GM18526 (cell line): Measurements from ENCODE around the gene FRY.

ENCODE experiments used
- POLR2A ChIP-seq: IDR thresholded peaks from 3 replicates; pipeline ENCODE4 v1.6.1; 2011; ENCODE audit not compliant: insufficient read length; ENCODE audit errors: extremely low read depth

Gene FRY

DNA sequence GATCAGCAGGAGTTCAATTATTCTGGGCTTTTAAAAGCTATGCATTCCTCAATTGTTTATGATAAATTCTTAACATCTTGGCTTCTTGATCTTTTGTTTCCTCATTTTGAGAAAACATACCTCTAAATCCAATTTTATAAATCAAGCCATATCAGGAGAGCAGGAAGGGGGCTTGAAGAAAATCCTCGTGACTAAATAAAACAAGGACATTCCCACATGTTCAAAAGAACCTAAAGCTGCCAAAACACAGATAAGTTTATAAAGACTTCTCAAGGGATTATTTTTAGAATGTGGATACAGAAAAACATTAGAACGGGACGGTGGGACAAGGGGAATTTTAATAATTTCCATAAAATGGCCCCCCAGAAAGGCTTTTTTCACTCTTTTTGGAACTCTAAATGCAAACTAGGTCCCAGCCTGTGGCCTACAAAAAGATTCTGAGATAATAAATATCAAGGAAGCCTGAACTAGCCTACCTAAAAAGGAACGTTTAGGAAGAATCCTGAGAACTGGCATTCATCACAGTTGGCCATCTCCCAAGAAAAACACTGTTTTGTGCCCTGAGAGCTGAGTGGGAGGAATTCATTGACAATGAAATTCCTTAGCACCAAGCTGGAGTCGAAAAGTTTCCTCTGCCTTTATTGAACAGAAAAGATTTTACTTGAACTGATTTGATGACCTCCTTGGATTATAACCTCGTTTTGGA is 253.5 kb downstream of the FRY start:
- no peak for TF ChIP-seq POLR2A

DNA sequence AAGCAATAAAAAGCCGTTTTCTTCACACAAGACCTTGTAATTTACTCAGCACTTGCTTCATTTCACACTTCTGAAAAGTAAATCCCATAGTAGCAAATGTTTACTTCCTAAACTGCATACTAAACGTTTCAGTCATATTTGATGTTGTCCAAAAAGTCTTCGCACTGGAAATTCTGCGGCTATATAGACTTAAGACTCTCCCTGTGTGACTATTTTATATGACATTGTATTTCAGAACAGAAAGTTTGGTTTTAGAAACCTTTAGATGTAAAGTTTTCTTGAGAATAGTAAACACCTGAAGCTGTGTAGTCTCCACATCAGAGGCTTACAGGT is 254.0 kb downstream of the FRY start:
- TF ChIP-seq POLR2A: no peak

DNA sequence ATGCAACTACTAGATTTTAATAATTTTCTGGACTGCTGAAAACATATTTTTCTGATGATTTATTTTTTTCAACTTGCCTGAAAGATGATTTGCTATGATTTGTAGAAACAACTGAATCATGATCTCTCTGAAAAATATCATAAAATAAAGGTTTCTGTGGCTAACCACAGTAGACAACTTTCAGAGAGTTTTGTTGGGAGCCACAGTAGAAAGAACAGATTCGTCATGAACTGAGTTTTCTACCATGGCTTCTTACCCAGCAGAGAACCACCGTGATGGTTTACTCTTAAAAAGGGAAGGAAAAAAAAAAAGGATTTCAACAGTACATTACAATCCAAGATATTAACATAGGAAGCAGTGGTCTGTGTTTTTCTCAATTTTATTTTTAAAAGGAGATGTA is 265.6 kb downstream of the FRY start:
- no peak for TF ChIP-seq POLR2A

DNA sequence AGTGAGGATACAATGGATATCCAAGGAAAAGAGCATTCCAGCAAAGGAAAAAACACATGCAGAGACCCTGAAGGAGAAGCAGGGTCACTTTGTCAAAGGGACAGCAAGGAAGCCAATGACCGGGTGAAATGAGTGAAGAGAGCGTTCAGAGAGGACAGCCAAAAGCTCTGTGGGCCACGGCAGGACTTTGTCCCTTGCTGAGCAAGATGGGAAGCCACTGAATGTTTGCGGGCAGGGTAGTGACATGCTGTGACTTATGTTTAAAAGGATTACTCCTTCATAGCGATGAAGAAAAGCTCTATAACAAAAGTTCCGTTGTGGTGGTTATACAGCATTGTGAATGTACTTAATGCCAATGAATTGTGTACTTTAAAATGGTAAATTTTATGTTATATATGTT is 267.1 kb downstream of the FRY start:
- no peak for TF ChIP-seq POLR2A

DNA sequence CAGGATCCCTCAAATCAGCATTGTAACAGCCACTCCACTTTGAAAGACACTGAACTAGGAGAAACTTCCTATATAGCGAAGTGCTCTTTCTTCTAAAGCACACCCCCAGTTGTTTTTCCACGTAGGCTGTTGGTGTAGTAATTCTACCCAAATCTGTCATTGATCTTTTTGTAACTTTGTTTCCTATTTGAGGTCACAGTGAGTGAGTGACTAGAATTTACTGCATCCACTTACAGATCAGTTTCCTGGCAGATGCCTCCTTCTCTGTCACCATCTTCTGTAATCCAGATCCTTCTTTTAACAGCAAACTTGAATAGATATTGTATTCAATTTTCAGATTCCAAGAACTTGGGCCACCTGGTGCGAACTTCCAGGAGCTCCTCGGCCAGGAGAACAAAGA is 268.3 kb downstream of the FRY start:
- TF ChIP-seq POLR2A: no peak

DNA sequence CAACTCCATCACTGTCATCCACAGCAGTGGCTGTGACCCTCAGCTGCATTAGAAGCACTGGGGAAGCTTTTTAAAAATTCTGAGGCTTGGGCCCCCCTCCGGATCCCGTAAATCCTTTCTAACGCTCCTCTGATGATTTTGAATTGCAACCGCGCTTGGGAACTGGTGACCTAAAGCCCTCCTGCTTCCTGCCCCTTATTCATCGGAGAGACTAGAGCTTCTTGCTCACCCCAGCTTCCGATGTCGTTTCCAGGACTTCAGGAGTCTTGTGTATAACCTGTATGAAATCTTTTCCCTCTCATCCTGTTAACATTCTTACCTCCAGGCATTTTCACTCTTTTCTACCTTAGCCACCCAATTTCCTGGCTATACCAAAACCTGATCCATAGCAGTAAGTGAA is 268.8 kb downstream of the FRY start:
- TF ChIP-seq POLR2A: no peak

DNA sequence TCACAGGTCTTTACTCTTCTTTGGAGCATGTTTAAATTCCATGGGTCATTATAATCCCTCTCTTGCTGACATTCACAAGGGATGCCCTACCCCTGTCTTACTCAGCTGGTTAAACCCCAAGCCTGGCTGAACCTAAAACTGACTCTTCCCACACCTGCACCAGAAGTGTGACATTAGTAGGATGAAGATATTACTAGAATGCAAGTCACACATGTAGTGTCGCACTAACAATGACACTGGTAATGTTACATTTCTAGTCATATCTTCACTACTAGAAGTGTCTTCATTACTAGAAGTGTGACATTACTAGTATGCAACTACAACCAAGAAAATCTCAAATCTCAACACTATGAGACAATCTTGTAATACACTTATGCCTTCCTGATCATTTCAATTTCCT is 269.3 kb downstream of the FRY start:
- no peak for TF ChIP-seq POLR2A

DNA sequence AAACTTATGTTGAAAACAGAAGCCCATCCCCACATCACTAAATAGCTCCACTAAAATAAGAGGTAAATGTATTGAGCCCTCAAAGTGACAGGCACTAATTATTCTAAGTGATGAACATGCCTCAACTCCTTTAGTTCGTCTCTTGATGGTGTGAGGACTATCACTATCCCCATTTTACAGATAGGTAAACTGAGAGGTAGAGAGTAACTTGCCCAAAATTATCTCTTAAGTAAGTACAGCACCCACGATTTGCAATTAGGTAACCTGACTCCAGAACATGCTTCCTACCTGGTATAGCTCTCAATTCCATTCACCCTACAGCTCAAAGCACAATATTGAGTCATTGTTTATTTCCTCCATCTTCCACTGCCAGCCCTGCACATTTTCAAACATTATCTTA is 270.9 kb downstream of the FRY start:
- no peak for TF ChIP-seq POLR2A

DNA sequence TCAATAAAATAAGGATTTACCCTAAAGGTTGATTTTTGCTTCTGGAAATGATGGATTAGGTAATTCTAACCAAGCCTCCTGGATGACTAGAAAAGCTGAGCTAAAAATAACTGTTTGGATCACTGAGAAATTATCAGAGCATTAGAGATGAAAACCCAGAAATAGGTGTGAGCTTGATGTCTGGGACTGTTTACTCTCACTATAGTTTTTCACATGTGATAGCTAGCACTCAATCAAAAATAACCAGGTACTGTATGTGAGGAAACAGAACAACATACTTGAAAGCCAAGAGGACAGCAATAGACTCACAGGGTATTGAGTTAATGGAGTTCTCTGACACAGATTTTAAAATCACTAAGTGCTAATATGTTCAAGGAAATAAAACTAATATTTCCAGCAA is 274.1 kb downstream of the FRY start:
- no peak for TF ChIP-seq POLR2A

DNA sequence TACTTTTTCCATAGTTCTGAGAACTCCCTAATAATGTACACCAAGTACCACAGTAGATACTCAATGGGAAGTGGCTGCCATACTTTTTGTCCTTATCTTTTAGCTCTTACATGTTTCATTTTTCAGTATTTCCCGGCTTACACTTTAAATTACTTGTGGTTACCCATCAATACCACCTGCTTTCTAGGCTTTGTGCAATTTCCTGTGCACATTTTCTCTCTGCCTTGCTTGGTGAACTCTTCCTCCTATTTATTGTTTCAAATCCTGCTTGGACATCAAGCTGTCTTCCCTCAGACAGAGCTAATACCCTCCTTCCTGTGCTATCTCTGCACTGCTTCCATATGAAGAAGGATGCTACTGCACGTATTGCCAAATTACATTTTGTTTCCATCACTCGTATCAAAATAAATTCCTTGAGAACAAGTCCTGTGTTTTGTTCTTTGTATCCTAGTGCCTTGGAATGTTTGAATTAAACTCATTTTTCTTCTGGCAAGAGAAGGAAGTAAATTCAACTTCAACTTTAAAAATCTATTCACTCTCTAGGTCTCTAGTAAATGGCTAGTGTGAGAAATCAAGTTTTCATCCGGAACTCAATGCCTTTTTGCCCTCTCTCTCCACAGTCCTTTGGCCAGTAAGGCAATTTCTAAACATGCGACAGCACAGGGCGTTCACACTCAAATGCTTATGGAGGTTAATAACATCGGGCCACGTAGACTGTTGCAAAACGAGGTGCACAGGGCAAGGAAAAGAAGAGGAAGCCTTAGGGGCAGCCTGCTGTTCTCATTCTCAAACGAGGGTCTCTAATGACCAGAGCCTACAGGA is 277.9 kb downstream of the FRY start:
- TF ChIP-seq POLR2A: no peak

DNA sequence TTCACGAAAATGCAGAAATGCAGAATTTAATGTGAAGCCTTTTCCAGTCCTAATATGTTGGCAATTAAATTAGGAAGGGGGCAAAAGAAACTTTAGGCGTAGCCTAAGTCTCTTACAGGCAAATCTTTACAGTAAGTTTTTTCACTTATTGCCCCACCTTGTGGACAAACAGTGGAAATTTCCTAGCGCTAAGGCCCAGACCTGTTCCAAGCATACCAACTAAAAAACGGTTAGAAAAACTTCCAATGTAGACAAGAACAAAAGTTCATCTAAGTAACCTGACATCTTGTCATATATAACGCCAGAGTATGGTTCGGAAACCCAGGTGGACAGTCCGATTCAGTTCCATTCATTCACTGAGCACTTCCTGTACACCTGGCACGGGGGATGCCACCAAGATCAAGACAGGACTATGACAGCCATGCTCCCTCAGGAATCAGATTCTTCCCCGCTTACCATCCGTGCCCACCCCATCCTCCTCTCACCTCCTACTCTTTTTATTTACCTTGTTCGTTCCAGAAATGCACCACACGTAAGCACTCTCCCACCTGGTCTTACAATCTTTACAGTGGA is 278.6 kb downstream of the FRY start:
- no peak for TF ChIP-seq POLR2A

DNA sequence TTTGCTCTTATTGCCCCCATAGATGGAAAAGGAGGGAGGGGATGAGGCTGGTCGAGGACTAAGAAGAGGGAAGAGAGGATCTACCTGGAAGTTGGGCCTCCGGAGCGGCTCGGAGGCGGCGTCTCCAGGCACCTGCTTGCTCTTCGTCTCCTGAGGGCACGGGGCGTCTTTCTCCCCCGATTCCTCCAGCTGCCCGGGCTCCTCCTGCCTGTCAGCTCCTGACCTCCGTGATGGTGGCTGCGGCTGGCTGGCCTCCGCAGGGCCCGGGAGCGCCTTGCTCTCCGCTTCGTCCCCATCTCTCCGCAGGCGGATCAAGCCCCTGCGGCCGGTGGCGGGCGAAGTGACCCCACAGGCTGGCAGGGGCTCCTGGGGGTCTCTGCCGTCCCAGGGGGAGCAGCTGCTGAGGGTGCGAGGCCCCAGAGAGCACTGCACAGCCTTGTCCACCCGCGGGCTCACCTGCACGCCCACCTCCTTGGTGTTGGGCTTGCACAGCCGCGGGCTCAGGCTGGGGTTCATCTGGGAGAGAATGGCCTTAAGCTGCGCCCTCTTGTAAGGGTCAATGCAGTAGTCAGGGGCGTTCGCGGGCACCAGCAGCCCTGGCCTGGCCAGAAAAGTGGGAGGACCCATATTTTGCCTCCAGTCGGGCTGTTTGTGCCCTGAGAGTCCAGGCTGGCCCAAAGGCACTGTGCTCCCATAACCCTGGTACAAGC is 279.8 kb downstream of the FRY start:
- TF ChIP-seq POLR2A: no peak

DNA sequence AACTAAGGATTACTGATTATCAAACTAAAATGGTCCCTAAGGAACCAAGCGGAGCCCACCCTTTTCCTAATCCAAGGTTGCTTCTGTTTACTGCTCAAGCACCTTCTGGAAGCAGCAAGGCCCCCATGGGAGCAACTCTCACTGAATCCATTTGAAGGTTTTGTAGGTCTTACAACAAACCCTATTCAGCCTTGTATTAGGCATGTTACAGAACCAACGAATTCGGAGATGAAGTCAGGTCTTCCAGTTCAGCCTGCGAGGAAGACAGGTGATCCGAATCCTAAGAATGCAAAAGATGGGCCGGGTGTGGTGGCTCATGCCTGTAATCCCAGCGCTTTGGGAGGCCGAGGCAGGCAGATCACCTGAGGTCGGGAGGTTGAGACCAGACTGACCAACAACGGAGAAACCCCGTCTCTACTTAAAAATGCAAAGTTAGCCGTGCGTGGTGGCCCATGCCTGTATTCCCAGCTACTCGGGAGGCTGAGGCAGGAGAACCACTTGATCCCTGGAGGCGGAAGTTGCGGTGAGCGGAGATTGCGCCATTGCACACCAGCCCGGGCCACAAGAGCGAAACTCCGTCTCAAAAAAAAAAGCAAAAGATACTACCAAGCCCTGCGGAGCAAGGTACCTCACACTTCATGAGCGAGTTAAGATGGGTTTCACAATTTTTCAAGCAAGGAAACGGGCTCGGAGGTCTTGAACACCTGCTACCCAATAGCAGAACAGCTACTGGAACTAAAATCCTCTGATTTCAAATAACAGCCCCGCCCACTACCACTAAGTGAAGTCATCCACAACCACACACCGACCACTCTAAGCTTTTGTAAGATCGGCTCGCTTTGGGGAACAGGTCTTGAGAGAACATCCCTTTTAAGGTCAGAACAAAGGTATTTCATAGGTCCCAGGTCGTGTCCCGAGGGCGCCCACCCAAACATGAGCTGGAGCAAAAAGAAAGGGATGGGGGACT is 283.0 kb downstream of the FRY start:
- no peak for TF ChIP-seq POLR2A

DNA sequence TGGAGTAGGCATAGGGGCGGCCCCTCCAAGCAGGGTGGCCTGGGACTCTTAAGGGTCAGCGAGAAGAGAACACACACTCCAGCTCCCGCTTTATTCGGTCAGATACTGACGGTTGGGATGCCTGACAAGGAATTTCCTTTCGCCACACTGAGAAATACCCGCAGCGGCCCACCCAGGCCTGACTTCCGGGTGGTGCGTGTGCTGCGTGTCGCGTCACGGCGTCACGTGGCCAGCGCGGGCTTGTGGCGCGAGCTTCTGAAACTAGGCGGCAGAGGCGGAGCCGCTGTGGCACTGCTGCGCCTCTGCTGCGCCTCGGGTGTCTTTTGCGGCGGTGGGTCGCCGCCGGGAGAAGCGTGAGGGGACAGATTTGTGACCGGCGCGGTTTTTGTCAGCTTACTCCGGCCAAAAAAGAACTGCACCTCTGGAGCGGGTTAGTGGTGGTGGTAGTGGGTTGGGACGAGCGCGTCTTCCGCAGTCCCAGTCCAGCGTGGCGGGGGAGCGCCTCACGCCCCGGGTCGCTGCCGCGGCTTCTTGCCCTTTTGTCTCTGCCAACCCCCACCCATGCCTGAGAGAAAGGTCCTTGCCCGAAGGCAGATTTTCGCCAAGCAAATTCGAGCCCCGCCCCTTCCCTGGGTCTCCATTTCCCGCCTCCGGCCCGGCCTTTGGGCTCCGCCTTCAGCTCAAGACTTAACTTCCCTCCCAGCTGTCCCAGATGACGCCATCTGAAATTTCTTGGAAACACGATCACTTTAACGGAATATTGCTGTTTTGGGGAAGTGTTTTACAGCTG is 283.9 kb downstream of the FRY start, which contains the start of the genes BRCA2 and ZAR1L:
Gene BRCA2 (plus strand): TSS at position 271 of the 790 bp plus-strand sequence. CDS start 953 bp downstream, outside the sequence.
Gene ZAR1L (minus strand): TSS at position 126 of the 790 bp plus-strand sequence. CDS start 3,438 bp downstream, outside the sequence.
- TF ChIP-seq POLR2A: peak; percentile 96
